HUES6 (cell line): ENCODE data around the gene SNAI3.

Experiments used
- H3K27ac ChIP-seq: 2 replicates; pipeline ENCODE4 v1.7.0; 2013; ENCODE audit warnings: low read depth, mild to moderate bottlenecking, low read length, inconsistent platforms
- H3K27me3 ChIP-seq: 2 replicates; pipeline ENCODE4 v1.6.1; 2013; ENCODE audit warnings: low read length; ENCODE audit not compliant: control insufficient read depth, insufficient read depth
- H3K36me3 ChIP-seq: 2 replicates; pipeline ENCODE4 v1.6.1; 2013; ENCODE audit warnings: low read length; ENCODE audit not compliant: control insufficient read depth, insufficient read depth
- H3K4me1 ChIP-seq: 2 replicates; pipeline ENCODE4 v1.6.1; 2013; ENCODE audit warnings: low read length; ENCODE audit not compliant: control insufficient read depth, insufficient read depth
- H3K4me3 ChIP-seq: 2 replicates; pipeline ENCODE4 v1.5.1; 2013; ENCODE audit warnings: low read depth, low read length
- H3K9ac ChIP-seq: one replicate; pipeline ENCODE4 v1.6.1; 2013; ENCODE audit warnings: mild to moderate bottlenecking, low read length
- H3K9me3 ChIP-seq: 2 replicates; pipeline ENCODE4 v1.6.1; 2013; ENCODE audit warnings: low read depth, low read length; ENCODE audit not compliant: control insufficient read depth, insufficient read depth

SNAI3 gene

DNA sequence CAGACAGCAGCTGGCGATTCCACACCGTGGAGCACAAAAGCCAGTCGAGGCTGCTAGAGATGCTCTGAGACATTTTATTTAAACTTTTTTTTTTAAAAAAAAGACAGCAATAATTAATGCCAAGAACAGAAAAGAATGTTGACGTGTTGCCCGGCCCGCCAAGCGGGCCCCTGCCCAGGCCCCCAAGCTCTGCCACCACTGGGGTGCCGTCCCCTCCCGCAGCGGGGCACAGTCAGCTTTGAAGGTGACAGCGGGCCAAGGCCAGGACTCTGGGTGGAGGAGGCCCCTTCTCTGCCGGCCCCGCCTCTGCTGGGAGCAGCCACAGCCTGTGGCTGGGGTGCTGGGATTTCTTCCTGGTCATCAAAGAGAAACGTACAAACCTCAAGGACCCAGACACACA, 10.1 kb upstream of the SNAI3 start:
- peaks cover 44% of the 10 kb centered on the region for H3K36me3 ChIP-seq
- H3K27ac ChIP-seq = no peak overlapping the region
- H3K4me3 ChIP-seq = no peak overlapping the region
- H3K9me3 ChIP-seq = no peaks in the 10 kb centered on the region
- H3K4me1 ChIP-seq = no peaks in the 10 kb centered on the region
- H3K9ac ChIP-seq = no peak overlapping the region
- H3K27me3 ChIP-seq = no peaks in the 10 kb centered on the region

DNA sequence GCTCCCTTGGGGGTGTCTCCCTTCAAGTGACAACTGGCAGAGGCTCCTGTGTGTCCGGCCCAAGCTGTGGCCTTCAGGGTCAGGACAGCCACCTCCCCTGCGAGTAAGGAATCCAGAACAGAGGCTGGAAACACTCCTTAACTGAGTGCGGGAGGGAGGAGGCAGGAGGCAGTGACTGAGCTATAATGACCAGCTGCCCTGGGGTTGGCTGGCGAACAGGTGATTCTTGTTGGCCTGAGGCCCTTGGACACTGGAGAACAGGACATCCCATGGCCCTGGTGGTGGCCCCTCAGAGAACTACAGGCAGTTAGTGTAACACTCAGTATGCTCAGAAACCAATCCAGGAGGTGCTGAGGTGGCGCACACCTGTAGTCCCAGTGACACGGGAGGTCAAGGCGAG, 9.4 kb upstream of the SNAI3 start:
- Histone ChIP-seq H3K36me3 (peaks cover 43% of the 10 kb centered on the region), H3K27me3 (peaks cover 3% of the 10 kb centered on the region; the same call in 1 of the 2 replicates), H3K27ac (no peak overlapping the region), H3K9ac (no peak overlapping the region), H3K4me1 (no peaks in the 10 kb centered on the region), H3K4me3 (no peak overlapping the region), H3K9me3 (no peaks in the 10 kb centered on the region)

DNA sequence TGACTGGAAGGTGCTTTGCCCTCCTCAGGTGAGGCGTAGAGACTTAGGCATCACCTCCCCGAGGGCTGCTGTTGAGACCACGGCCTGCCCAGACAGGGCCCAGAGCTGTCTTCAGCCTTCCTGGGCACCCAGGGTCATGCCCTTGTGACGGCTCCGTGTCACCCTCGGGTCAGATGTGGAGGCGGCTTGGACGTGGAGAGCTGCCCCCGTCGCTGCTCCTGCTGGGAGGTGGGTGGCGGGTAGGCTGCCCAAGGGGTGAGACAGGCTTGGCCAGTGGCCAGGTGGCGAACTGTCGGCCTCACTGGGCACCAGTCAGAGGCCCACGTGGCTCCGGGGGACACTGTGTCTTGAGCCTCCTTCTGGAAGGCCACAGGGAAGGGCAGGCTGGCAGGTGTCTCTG, 8.9 kb upstream of the SNAI3 start:
- H3K27ac ChIP-seq = no peak overlapping the region
- H3K9ac ChIP-seq = no peak overlapping the region
- H3K4me1 ChIP-seq = no peaks in the 10 kb centered on the region
- H3K27me3 ChIP-seq = peaks cover 9% of the 10 kb centered on the region; the same call in 1 of the 2 replicates
- H3K4me3 ChIP-seq = no peak overlapping the region
- no peaks in the 10 kb centered on the region for H3K9me3 ChIP-seq
- peaks cover 37% of the 10 kb centered on the region for H3K36me3 ChIP-seq

DNA sequence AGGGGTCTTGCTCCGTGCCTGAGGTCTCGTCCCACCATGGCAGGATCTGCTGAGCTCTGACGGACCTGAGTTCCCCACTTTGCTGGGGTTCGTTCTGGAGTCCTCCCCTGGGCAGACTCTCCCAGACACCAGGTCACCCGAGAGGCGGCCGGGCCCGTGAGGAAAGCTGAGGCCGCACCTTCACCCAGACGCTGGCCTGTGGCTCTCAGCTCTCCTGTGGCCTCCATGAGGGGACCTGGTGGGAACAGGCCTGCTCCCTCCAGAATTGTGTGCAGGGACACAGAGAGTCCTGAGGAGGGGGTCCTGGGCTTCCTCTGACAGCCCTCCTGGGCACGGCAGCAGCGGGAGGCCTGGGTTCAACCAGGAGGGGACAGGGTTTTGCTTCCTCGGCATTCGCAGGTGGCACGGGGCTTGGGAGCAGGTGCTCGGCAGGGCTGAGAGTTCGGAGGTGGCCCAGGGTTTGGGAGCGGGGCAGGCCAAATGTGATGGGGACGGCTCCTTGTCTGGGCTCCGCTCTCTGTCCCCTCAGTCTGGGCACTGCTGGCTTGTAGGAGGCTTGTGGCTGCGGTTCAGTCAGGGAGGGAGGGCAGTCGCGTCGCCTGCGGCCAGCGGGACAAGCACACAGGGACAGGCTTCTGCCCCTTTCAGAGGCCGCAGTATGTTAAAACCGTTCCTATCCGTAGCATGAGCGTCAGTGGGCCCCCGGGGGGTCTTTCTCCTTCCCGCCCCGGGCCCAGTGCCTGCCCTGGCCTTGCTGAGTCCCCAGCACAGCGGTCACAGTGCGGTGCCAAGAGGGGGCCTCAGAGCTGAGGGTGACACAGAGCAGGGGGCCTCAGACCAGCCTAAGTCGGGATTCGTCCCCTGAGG, 8.1 kb upstream of the SNAI3 start:
- Histone ChIP-seq H3K9ac (no peak overlapping the region), H3K4me3 (no peak overlapping the region), H3K9me3 (no peaks in the 10 kb centered on the region), H3K4me1 (no peaks in the 10 kb centered on the region), H3K27ac (no peak overlapping the region), H3K27me3 (peaks cover 12% of the 10 kb centered on the region; the same call in 1 of the 2 replicates), H3K36me3 (peaks cover 30% of the 10 kb centered on the region)

DNA sequence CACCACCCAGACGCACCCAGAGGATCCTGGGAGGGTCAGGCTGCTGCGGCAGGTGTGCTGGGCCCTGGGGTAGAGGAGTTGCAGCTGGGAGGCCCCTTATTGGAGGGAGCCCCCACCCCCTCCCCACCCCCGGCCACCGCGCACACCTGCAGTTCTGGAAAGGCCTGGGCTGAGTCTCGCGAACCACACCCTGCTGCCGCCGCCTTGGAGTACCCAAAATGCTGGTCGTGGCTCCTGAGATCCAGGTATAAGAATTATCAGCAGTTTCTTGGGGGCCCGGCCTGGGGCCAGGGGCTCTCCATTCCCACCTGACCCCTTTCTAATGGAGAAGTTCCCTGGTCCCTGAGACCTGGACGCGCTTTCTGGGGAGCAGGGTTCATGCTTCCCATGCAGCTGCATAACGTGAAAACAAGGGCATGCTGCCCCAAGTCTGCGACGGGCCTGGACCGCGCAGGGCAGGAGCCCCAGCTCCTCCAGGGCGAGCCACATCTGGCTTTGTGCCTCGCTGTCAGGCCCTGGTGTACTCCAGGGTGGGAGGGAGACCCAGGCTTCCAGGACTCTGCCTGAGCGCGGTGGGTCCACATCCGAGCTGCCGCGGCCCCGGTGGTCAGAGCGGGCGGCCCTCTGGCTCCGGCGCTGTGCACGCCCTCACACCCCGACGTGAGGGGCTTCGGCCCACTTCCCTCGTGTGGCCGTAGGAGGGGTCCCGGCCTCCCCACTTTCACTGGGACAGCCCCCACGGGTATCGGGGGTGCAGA, 7.3 kb upstream of the SNAI3 start:
- no peak overlapping the region for H3K27ac ChIP-seq
- H3K27me3 ChIP-seq = peaks cover 19% of the 10 kb centered on the region; the same call in 1 of the 2 replicates
- peaks cover 22% of the 10 kb centered on the region for H3K36me3 ChIP-seq
- H3K4me3 ChIP-seq = no peak overlapping the region
- H3K9me3 ChIP-seq = no peaks in the 10 kb centered on the region
- 0 out of 2 replicates have a peak, but pooled peaks cover 1% of the 10 kb centered on the region for H3K4me1 ChIP-seq
- H3K9ac ChIP-seq = no peak overlapping the region

DNA sequence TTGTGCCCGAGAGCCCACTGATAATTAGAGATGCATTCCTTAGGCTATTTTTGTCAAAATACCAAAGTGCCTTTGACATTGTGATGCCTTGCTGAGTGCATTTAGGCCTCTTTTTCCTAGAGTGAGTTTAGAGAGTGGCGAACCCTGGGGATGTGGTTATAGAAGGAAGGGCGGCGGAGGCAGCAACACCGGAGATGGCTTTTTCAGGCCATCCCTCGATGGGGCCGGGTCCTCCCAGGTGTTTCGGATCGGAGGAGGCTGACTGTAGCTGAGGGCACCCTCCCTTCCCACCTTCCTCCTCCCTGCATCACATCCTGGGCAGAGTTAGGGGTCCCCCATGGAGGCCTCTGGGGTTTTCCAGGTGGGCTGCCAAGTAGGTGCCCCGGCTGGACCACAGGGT, 6.6 kb upstream of the SNAI3 start:
- Histone ChIP-seq H3K9me3 (no peaks in the 10 kb centered on the region), H3K27ac (no peak overlapping the region), H3K4me3 (no peak overlapping the region), H3K27me3 (peaks cover 27% of the 10 kb centered on the region), H3K36me3 (peaks cover 14% of the 10 kb centered on the region), H3K9ac (no peak overlapping the region), H3K4me1 (peaks cover 9% of the 10 kb centered on the region; the same call in 1 of the 2 replicates)

DNA sequence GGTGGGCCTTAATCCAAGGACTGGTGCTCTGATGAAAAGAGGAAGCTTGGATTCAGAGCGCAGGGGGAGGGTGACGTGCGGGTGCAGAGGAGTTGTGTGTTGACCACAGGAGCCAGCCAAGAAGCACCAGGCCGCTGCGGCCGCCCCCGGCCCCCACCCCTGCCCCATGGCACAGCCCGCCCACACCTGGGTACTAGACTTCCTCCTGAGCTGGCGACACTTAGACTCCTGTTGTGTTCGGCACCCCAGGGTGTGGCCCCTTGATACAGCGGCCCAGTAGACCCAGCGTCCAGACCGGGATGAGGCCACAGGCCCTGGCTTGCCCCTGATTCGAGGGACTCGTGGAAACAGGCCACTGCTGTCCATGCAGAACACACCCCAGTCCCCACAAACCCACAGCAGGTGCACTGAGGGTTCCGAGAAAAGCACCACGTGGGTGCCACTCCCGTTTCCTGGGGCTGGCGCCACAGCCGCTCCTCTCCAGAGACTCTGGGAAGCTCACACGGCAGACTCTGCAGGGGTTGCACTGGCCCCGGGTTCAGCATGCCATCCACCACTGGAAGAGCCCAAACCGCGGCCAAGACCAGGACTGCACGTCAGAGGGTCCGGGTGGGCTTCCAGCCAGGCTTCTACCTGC, 5.7 kb upstream of the SNAI3 start:
- Histone ChIP-seq H3K9me3 (no peaks in the 10 kb centered on the region), H3K4me1 (peaks cover 10% of the 10 kb centered on the region; the same call in 1 of the 2 replicates), H3K36me3 (peaks cover 7% of the 10 kb centered on the region; the same call in 1 of the 2 replicates), H3K27ac (no peak overlapping the region), H3K4me3 (no peak overlapping the region), H3K27me3 (peaks cover 35% of the 10 kb centered on the region), H3K9ac (no peak overlapping the region)

DNA sequence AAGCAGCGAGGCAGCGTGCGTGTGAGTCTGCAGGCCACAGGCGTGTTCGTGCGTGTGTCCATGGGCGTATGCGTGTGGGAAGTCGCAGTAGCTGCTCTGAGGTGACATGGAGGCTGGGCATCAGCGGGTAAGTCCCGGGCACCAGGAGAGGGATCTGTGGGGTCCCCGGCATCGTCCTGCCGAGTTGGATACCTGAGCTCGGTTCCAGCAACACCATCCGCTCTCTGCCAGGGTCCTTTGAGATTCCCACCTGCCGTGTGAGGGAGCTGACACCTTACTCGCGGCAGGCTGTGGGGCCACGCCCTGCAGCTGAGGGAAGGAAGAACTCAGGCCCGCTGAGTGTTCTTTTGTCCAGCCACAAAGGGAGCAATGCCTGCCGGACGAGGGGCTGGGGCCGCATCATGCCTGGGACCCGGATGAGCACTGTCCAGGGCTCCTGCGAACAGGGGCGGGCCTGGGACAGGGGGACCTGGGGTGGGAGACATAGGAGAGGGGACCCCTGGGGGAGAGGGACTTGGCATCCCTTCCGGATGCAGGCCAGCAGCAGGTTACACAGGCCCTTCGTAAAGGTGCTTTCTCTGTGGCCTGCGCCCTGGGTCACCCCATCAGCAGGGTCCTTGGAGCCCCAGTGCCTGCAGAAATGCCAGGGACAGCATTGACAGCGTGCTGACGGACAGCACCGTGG, 5.0 kb upstream of the SNAI3 start:
- H3K36me3 ChIP-seq = peaks cover 3% of the 10 kb centered on the region; the same call in 1 of the 2 replicates
- peaks cover 10% of the 10 kb centered on the region; the same call in 1 of the 2 replicates for H3K4me1 ChIP-seq
- H3K9ac ChIP-seq = no peak overlapping the region
- no peaks in the 10 kb centered on the region for H3K9me3 ChIP-seq
- peaks cover 41% of the 10 kb centered on the region for H3K27me3 ChIP-seq
- H3K27ac ChIP-seq = no peak overlapping the region
- H3K4me3 ChIP-seq = no peak overlapping the region

DNA sequence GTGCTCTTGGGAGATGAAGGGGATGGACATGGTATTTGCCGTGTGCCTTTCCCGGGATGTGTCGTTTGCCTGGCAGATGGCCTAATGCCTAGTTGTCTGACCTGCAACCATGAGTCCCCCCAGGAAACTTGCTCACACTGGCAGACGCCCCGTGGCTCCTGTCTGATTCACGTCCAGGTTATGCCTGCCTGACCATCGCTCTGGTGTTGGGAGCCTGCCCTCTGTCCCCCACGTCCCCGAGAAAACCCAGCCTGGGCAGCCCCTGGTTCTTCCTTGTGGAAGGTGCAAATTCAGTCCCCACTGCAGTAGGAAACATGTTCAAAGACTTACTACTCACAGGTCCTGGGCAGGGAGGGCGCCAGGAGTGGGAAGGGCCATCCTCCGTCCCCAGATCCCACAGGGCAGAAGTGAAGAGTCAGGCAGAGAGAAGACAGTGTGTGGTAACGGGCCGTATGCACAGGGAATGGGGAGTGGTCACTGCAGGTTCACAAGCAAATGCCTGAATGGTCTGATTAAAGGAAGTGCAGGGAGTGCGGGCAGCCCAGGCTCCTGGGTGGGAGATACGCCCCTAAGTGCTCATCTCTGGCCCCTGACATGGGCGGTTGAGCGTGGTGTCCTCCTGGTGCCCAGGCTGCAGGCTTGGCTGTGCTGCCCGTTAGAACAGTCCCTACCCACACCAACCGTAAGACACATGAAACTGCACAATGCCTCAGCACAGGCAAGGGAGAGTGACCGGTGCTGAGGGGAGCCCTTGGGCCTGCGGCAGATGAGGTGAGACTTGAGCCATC, 4.2 kb upstream of the SNAI3 start:
- Histone ChIP-seq H3K27me3 (peaks cover 48% of the 10 kb centered on the region), H3K36me3 (no peaks in the 10 kb centered on the region)

More for the DNA sequence above, 4.2 kb upstream of the SNAI3 start:
- Histone ChIP-seq H3K9ac (no peak overlapping the region), H3K27ac (no peak overlapping the region), H3K9me3 (no peaks in the 10 kb centered on the region), H3K4me1 (peaks cover 10% of the 10 kb centered on the region; the same call in 1 of the 2 replicates), H3K4me3 (no peak overlapping the region)
